GM12875 (cell line): ENCODE results near the gene SPPL3.
"Not testable (repeated sequence)": the region's sequence is repeated elsewhere in the genome, so short reads cannot be mapped to it uniquely, and the experiment has no call there.

ENCODE experiments used
- H3K4me3 ChIP-seq: one replicate; pipeline ENCODE4 v1.5.1; 2011; ENCODE audit warnings: low read depth, low read length, control low read depth
- CTCF ChIP-seq: IDR thresholded peaks from 2 replicates; pipeline ENCODE4 v1.5.1; 2011; ENCODE audit warnings: low read depth, mild to moderate bottlenecking, control low read depth, inconsistent platforms, low read length, moderate library complexity, borderline replicate concordance; ENCODE audit not compliant: insufficient read depth

Gene SPPL3

GRCh38 chr12:120904197-120904773 lies at the start of gene SPPL3:
SPPL3 (minus strand) TSS chr12:120904358; CDS start chr12:120903867, 491 bp downstream.
- no peak for TF ChIP-seq CTCF
- peak within 1 kb of the TSS; percentile 82 for H3K4me3 ChIP-seq

GRCh38 chr12:120950807-120951206 lies 46.6 kb upstream of the SPPL3 start:
- no peak for TF ChIP-seq CTCF
- H3K4me3 ChIP-seq: no peak overlapping the region

- not testable (repeated sequence) for H3K4me3 ChIP-seq
Measured at GRCh38 chr12:120950260-120950799, 46.2 kb upstream of the SPPL3 start.

- not testable (repeated sequence) for H3K4me3 ChIP-seq
Measured at GRCh38 chr12:120945516-120945915, 41.4 kb upstream of the SPPL3 start.

GRCh38 chr12:120944645-120945217 lies 40.6 kb upstream of the SPPL3 start:
- peak; percentile 74 for TF ChIP-seq CTCF
- H3K4me3 ChIP-seq: no peak overlapping the region

GRCh38 chr12:120943482-120943881 lies 39.3 kb upstream of the SPPL3 start:
- TF ChIP-seq CTCF: no peak

GRCh38 chr12:120941846-120942405 lies 37.8 kb upstream of the SPPL3 start:
- no peak for TF ChIP-seq CTCF
- no peak overlapping the region for H3K4me3 ChIP-seq

More at GRCh38 chr12:120943482-120943881, 39.3 kb upstream of the SPPL3 start:
- no peak overlapping the region for H3K4me3 ChIP-seq

GRCh38 chr12:120941412-120941811 lies 37.3 kb upstream of the SPPL3 start:
- no peak overlapping the region for H3K4me3 ChIP-seq
- TF ChIP-seq CTCF: no peak
